A673 (cell line): ENCODE results near the gene HSPA14. TPM values are rescaled to one million over a fixed set of nuclear protein-coding genes. Genes with fewer than 3 reads are reported as not detected.

Source experiments
- BruUV-seq: library from RNA; stranded (reverse); fragments of 400-500 nt; replicated peaks from 2 replicates; lab custom pipeline; 2021; lab: Mats Ljungman, UMichigan
- CTCF ChIA-PET: fragments of 300-600 bp; sonication (Branson Sonifier 250); formaldehyde crosslinking; loops from one replicate; lab custom pipeline; 2022; ENCODE audit warnings: antibody characterized with exemption; lab: Charles Lee
- POLR2A ChIA-PET: fragments of 300-600 bp; sonication (Branson Sonifier 250); formaldehyde crosslinking; loops from one replicate; lab custom pipeline; 2022; ENCODE audit warnings: antibody characterized with exemption; ENCODE audit not compliant: low non-redundant PET; lab: Charles Lee
- DNase-seq: peaks from one replicate; pipeline ENCODE4 v3.0.0-alpha.2; 2015; ENCODE audit warnings: low spot score
- H3K27ac ChIP-seq: fragments of 200-600 bp; sonication (generic); 2 replicates; pipeline ENCODE4 v1.5.1; 2016; ENCODE audit warnings: mixed run types, low read depth, mild to moderate bottlenecking, mixed read lengths, antibody characterized with exemption, low read length; ENCODE audit not compliant: poor library complexity, severe bottlenecking
- H3K27me3 ChIP-seq: fragments of 200-600 bp; sonication (generic); replicated peaks from 2 replicates; pipeline ENCODE4 v1.6.1; 2017; ENCODE audit warnings: mixed run types, low read depth, mild to moderate bottlenecking, mixed read lengths, antibody characterized with exemption, low read length; ENCODE audit not compliant: insufficient read depth, poor library complexity
- H3K36me3 ChIP-seq: fragments of 200-600 bp; sonication (generic); 2 replicates; pipeline ENCODE4 v1.6.1; 2016; ENCODE audit warnings: mixed run types, mild to moderate bottlenecking, mixed read lengths, antibody characterized with exemption, low read length; ENCODE audit not compliant: insufficient read depth, poor library complexity, severe bottlenecking
- H3K4me1 ChIP-seq: fragments of 200-600 bp; sonication (generic); 2 replicates; pipeline ENCODE4 v1.6.1; 2017; ENCODE audit warnings: mixed run types, mild to moderate bottlenecking, mixed read lengths, antibody characterized with exemption, low read length; ENCODE audit not compliant: insufficient read depth, poor library complexity, severe bottlenecking
- H3K4me3 ChIP-seq: fragments of 200-600 bp; sonication (generic); 2 replicates; pipeline ENCODE4 v1.5.1; 2016; ENCODE audit warnings: low read depth, mixed run types, mild to moderate bottlenecking, mixed read lengths, low read length; ENCODE audit not compliant: poor library complexity, severe bottlenecking
- H3K9me3 ChIP-seq: fragments of 200-600 bp; sonication (generic); 2 replicates; pipeline ENCODE4 v1.6.1; 2016; ENCODE audit warnings: mixed run types, low read depth, mild to moderate bottlenecking, mixed read lengths, antibody characterized with exemption, low read length; ENCODE audit not compliant: poor library complexity, severe bottlenecking
- CTCF ChIP-seq: fragments of 300-800, 200-600 bp; sonication (generic); conservative IDR thresholded peaks from 2 replicates; pipeline ENCODE4 v1.5.1; 2017; ENCODE audit warnings: low read depth, mild to moderate bottlenecking, antibody characterized with exemption, low read length, moderate library complexity, mixed read lengths
- EZH2 ChIP-seq: fragments of 200-600 bp; sonication (generic); IDR thresholded peaks from 2 replicates; pipeline ENCODE4 v1.6.1; 2017; ENCODE audit warnings: borderline replicate concordance, low read depth, mild to moderate bottlenecking, mixed read lengths, antibody characterized with exemption, low read length; ENCODE audit not compliant: poor library complexity, severe bottlenecking
- intact Hi-C: fragments of 100-400 bp; cut with micrococcal nuclease; formaldehyde crosslinking; loops from one replicate; pipeline ENCODE4 v1.10.0; 2022; ENCODE audit not compliant: unreplicated experiment
- total RNA-seq: library from RNA; stranded (reverse); gene quantifications from 2 replicates; pipeline ENCODE4 v1.2.3, GENCODE V29; 2021

Gene HSPA14
- total RNA-seq, 1 experiment from 2014 or later: 46.9 TPM

GRCh38 chr10:14801723-14802122, 36.4 kb upstream of the HSPA14 start:
- Histone ChIP-seq H3K4me1 (no peaks in the 10 kb centered on the region), H3K4me3 (no peak overlapping the region), H3K27me3 (peaks cover 32% of the 10 kb centered on the region), H3K27ac (no peak overlapping the region), H3K9me3 (no peaks in the 10 kb centered on the region), H3K36me3 (no peaks in the 10 kb centered on the region)
- CTCF ChIA-PET: no interaction called here
- POLR2A ChIA-PET: no interaction called here
- intact Hi-C loops: no loop called here
- BruUV-seq: no TSS peak
- TF ChIP-seq CTCF: 0 out of 2 replicates have a peak, but pooled peaks have one; percentile 10
- TF ChIP-seq EZH2: no peak
- no peak for DNase-seq

- Histone ChIP-seq H3K27me3 (peaks cover 22% of the 10 kb centered on the region), H3K4me1 (no peaks in the 10 kb centered on the region), H3K4me3 (no peak overlapping the region), H3K36me3 (no peaks in the 10 kb centered on the region), H3K9me3 (no peaks in the 10 kb centered on the region), H3K27ac (no peak overlapping the region)
- ChIA-PET POLR2A (no interaction called here), CTCF (no interaction called here)
- intact Hi-C loops: no loop called here
- TF ChIP-seq EZH2 (no peak), CTCF (no peak)
- BruUV-seq: no TSS peak
- DNase-seq: no peak
Measured at GRCh38 chr10:14803827-14804226, 34.3 kb upstream of the HSPA14 start.

- Histone ChIP-seq H3K27me3 (peaks cover 4% of the 10 kb centered on the region), H3K36me3 (no peaks in the 10 kb centered on the region), H3K27ac (no peak overlapping the region), H3K4me1 (no peaks in the 10 kb centered on the region), H3K9me3 (no peaks in the 10 kb centered on the region), H3K4me3 (no peak overlapping the region)
- TF ChIP-seq CTCF: no peak
- no peak for TF ChIP-seq EZH2
- ChIA-PET POLR2A (no interaction called here), CTCF (no interaction called here)
- no TSS peak for BruUV-seq
- no peak for DNase-seq
- intact Hi-C loops: no loop called here
Measured at GRCh38 chr10:14806318-14806717, 31.8 kb upstream of the HSPA14 start.
